ENCODE data around the gene SLC13A3.

DNA sequence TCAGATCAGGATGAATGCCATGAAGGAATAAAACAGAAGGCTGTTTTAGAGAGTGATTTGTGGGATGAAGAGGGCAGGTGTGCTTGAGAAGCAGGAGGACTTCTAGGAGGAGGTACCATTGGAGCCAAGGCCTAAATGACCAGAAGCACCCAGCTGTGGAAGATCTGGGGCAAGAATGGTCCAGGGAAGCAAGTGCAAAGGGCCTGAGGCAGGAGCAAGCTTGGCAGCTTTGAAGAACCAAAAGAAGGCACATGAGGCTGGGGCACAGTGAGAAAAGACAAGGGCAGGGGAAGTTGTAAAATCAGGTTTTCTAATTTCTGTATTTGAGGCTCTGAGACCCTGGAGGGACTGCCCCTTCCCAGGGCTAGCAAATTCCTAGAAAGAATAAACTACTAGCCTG is 9.8 kb downstream of the SLC13A3 start:
- TF ChIP-seq, protein P1, sequence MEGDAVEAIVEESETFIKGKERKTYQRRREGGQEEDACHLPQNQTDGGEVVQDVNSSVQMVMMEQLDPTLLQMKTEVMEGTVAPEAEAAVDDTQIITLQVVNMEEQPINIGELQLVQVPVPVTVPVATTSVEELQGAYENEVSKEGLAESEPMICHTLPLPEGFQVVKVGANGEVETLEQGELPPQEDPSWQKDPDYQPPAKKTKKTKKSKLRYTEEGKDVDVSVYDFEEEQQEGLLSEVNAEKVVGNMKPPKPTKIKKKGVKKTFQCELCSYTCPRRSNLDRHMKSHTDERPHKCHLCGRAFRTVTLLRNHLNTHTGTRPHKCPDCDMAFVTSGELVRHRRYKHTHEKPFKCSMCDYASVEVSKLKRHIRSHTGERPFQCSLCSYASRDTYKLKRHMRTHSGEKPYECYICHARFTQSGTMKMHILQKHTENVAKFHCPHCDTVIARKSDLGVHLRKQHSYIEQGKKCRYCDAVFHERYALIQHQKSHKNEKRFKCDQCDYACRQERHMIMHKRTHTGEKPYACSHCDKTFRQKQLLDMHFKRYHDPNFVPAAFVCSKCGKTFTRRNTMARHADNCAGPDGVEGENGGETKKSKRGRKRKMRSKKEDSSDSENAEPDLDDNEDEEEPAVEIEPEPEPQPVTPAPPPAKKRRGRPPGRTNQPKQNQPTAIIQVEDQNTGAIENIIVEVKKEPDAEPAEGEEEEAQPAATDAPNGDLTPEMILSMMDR (conservative IDR thresholded peaks at IDR 0.05; ENCODE audit: low read depth, low read length): no peak
- no peak for TF ChIP-seq EZH2 (IDR thresholded peaks at IDR 0.05; ENCODE audit: borderline replicate concordance, low read depth, low read length, poor library complexity, severe bottlenecking)
